Hematopoietic multipotent progenitor cell treated with erythropoietin and hydrocortisone succinate and interleukin-3 and kit ligand, for 8 days (in vitro differentiated cells): ENCODE measurements around the gene UBE2D2.
A peak's percentile ranks its signal among the peaks of the same experiment; 100 is the strongest.
"Not testable (repeated sequence)": the region's sequence is repeated elsewhere in the genome, so short reads cannot be mapped to it uniquely, and the experiment has no call there.

Experiments used
- DNase-seq: peaks from one replicate; pipeline ENCODE4 v3.0.0-alpha.2; 2015

The UBE2D2 gene

DNA sequence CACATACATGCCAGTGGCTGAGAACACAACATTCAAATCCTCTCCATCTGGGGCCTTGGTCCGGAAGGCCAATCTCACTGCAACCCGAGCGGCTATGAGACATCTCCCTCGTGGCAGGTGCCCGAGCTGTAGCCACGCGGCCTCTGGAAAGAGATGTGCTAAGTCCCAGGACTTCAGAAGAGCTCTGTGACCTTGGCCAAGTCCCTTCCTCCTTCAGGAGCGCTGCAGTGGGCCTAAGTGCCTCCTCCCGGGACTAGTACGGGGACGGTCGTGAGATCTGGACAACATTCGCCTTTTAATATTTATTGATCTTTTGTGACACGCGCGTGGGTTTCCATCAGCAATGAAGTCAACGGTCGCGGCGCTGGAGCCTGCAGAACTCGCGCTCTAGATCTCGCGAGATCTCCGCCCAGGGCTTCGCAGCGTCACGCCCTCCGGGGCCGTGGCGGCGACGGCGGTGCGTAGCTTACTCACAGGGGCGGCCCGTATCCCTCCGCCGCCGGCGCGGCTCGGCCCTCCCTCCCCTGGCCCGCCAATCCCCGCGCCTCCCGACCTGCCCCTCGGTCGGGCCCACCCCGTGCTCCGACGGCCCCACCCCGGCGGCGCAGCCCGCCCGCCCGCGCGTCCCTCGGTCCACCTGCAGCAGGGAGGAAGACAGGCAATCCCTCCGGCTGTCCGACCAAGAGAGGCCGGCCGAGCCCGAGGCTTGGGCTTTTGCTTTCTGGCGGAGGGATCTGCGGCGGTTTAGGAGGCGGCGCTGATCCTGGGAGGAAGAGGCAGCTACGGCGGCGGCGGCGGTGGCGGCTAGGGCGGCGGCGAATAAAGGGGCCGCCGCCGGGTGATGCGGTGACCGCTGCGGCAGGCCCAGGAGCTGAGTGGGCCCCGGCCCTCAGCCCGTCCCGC lies at the start of gene UBE2D2:
Gene UBE2D2, plus strand, starts transcription at position 588 of the 903 bp plus-strand sequence. CDS start 453 bp downstream, outside the sequence.
- DNase-seq: peak; percentile 96

DNA sequence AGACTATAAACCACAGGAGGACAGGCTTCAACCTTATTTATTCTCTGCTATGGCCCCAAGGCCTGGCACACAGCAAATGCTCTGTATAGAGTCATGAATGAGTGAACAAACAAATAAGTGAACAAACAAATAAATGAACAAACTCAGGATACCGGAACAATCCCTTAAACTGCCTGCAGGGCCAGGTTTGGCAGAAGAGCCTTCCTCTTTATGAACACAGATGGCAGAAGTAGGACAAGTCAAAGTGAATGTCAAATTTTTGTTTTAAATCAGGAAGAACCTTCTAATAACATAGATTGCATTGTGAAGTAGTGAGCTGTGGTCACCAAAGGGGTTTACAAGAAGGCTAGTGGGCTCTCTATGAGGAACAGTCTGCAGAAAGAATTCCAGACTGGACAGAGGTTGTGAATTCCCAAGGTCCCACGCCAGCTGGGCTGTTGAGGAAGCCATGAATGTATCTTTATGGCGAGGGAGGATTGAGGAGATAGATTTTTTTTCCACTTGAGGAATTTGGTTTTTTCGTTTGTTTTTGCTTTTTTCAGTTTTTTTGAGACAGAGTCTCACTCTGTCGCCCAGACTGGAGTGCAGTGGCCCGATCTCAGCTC lies 48.3 kb upstream of the UBE2D2 start:
- no peak for DNase-seq

DNA sequence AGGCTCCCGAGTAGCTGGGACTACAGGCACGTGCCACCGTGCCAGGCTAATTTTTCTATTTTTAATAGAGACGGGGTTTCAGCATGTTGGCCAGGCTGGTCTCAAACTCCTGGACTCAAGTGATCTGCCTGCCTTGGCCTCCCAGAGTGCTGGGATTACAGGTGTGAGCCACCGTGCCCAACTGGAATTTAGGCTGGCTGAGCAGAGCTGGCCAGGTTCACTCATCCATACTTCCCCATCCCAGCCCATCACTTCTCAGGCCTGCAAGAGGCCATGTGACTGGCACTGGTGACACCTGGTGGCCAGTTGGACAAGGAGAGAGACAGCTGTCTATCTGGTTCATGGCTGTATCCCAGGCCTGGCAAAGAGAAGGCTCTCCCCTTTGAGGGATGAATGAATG lies 47.7 kb upstream of the UBE2D2 start:
- peak; percentile 89 for DNase-seq

DNA sequence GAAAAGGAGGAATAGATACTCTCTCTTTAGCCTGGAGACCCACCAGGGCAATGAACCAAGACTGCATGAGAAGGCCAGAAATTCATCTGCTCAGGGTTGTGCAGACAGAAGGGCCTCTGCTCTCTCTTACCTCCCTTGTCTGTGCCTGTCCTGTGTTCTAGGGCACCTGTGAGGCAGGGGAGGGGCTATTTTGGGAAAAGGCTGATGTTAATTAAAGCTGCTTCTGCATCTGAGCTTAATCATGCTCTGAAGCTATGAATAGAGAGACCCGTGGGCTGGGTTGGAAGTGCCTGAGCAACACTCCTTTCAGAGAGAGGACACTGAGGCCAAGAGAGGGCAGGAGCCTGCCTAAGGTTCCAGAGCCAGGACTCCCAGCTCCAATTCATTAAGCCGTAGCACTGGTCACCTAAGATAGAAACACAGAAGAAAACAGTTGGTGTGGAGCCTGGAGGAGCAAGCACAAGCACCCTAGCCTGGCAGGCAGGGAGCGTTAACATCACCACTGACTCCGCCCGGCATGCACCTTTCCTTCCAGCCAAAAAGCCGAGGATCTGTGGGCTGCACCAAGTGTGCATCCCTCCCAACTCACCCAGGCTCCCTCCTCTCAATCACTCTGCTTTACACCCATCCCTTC lies 47.2 kb upstream of the UBE2D2 start:
- no peak for DNase-seq

DNA sequence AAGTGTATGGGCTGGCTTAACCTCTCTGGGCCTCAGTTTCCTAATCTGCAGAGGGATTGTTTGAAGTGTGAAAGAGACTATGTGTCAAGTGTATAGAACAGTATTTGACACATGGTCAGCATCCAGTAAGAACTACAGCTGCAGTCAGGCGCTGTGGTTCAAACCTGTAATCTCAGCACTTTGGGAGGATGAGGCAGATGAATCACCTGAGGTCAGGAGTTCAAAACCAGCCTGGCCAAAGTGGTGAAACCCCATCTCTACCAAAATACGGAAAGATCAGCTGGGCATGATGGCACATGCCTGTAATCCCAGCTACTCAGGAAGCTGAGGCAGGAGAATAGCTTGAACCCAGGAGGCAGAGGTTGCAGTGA lies 46.7 kb upstream of the UBE2D2 start:
- no peak for DNase-seq

DNA sequence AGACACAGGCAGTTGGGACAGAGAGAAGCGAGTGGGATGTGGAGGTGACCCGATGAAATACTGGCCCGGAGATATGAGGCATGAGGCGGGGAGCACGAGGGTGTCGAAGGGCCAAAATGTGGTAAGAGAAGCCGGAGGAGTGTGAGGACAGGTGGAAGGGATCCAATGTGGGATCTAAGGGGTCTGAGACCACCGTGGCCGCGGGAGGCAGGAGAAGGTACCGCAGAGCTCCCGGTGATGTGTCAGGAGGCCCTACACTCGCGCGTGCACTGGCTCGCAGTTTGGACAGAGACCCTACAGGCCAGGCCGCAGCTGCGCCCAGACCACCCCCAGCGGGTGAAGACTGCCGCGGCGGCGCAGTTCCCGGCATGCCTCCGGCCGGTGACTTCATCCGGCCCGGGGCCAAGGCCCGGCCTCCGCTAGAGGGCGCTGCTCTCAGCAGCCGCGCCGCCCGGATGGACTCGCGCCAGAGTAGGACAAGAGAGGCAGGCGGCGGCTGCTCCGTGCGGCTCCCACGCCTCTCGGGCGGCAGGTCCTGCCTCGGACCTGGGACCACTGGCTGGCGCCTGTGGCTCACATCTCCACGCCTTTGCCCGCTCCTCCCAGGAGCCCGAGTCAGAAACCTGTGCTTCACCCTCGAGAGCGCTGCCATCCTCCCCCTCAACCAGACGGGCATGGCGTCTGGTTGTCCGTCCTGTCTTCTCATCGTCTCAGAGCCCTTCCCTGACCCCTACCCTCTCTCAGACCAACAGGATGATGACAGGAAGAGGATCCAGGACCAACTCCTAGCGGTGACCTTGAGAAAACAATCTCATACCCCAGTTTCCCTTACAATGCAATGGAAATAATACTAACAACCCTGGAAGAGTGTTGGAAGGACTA lies 43.2 kb upstream of the UBE2D2 start:
- DNase-seq: peak; percentile 87

DNA sequence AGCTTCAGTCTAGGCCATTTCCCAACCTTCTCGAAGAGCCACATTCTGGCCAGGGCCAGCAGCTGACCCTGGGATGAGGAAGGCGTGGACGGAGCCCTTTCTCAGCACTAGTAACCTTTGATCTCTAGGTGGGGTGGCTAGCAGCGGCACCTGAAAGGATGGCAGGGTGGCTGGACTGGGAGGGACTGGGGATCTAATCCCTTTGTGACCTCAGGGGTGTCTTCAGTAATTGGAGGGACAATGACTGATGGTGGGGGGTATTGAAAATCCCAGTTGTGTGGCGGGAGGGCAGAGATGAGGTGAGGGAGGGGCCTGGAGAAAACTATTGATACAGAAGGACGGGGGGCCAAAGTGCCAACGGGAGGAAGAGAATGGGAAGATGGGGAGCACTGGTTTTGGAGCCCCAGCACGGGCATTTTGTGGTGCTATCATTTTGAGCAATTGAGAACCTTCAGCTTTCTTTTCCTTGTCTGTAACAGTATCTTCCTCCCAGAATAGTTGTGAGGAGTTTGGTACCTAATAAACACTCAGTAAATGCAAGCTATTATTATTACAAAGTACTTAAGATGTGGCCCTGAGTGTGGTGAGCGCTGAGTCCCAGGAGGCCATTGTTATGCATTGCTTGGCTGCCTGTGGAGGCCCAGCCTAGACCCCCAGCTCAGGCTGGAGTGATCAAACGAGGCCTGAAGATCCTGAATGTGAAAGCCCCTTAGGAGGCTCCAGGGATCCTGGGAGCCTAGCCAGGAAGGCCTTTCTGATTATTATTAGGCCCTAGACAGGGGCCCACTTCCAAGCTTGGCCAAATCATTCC lies 37.3 kb upstream of the UBE2D2 start:
- DNase-seq: no peak

DNA sequence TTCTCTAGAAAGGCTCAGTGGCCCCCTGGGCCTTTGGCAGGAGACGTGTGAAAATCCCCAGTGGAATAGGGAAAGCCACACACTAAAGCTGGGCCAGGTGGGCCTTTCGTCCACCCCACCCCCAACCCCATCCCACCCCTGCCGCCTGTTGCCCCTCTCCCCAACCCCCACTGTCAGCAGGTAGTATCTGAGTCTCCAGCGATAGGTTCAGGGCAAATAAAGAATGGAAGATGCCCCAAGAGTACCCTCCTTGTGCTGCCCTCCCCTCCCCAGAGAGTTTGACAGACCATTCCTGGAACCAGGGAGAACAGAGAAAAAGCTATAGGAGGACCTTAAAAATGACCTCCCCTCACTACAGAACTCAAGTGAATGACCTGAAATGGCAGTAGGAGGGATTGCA lies 36.7 kb upstream of the UBE2D2 start:
- DNase-seq: no peak

DNA sequence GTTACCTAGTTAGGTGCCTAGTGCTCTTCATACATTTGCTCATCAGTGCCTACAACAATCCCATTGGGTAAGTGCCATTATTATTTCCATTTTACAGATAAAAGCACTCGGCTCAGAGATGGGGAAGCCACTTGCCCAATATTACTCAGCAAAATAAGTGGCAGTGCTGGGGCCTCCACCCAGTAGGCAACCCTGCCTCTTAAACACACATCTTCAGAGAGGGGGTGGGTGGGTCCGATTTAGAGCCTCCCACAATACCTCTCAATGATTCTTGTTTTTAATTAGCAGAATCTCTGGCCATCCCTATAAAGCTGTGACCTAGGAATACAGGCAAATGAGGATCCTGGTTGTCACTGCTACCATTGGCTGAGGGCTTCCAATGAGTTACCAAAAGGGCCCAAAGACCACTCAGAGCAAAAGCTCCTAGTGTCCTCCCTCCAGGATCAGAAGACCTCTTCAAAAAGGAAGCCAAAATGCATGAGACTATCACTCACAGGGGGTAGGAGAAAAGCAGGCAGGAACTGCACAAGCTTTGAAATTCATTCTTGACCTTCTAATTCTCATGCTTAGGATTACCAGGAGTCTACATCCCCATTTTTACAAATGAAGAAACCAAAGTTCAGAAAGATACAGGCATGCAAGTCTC lies 36.1 kb upstream of the UBE2D2 start:
- DNase-seq: peak; percentile 70

DNA sequence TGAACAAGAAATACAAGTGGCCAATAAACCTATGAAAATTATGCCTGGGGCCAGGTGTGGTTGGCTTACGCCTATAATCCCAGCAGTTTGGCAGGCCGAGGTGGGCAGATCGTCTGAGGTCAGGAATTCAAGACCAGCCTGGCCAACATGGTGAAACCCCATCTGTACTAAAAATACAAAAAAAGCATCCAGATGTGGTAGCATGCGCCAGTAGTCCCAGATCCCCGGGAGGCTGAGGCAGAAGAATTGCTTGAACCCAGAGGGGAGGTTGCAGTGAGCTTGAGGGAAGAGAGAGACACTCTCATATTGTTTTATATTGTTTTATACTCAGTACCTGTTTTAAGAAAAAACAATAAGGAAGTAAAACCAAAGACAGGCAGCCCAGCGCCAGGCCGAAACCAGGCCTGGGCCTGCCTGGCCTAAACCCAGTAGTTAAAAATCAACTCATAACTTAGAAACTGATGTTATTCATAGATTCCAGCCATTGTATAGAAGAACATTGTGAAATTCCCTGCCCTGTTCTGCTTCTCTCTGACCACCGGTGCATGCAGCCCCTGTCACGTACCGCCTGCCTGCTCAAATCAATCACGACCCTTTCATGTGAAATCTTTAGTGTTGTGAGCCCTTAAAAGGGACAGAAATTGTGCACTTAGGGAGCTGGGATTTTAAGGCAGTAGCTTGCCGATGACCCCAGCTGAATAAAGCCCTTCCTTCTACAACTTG lies 35.4 kb upstream of the UBE2D2 start:
- not testable (repeated sequence) for DNase-seq

DNA sequence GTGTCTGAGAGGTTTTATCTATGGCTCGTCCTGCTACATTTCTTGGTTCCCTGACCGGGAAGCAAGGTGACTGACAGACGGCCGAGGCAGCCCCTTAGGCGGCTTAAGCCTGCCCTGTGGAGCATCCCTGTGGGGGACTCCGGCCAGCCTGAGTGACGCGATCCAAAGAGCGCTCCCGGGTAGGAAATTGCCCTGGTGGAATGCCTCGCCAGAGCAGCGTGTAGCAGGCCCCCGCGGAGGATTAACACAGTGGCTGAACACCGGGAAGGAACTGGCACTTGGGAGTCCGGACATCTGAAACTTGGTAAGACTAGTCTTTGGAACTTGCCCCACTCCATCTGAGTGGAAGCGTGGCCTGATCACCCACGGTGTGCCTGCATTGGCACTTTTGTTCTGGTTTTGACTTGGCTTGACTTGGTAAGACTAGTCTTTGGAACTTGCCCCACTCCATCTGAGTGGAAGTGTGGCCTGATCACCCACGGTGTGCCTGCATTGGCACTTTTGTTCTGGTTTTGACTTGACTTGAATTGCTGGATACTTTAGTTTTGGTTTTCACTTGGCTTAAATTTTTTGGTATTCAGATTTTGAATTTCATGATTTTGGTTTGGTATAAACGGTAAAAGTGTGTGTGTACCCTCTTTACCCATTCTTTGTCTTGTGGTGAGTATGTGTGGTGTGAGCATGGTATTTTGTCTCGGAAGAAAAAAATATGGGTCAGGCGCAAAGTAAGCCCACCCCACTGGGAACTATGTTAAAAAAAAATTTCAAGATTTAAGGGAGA lies 34.6 kb upstream of the UBE2D2 start:
- not testable (repeated sequence) for DNase-seq

DNA sequence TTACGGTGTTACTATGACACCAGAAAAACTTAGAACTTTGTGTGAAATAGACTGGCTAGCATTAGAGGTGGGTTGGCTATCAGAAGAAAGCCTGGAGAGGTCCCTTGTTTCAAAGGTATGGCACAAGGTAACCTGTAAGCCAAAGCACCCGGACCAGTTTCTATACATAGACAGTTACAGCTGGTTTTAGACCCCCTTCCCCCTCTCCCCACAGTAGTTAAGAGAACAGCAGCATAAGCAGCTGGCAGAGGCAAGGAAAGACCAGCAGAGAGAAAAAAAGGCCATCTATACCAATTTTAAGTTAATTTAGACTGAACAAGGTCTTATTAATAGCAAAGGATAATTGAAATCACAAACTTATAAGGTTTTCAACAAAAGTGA lies 34.1 kb upstream of the UBE2D2 start:
- not testable (repeated sequence) for DNase-seq

DNA sequence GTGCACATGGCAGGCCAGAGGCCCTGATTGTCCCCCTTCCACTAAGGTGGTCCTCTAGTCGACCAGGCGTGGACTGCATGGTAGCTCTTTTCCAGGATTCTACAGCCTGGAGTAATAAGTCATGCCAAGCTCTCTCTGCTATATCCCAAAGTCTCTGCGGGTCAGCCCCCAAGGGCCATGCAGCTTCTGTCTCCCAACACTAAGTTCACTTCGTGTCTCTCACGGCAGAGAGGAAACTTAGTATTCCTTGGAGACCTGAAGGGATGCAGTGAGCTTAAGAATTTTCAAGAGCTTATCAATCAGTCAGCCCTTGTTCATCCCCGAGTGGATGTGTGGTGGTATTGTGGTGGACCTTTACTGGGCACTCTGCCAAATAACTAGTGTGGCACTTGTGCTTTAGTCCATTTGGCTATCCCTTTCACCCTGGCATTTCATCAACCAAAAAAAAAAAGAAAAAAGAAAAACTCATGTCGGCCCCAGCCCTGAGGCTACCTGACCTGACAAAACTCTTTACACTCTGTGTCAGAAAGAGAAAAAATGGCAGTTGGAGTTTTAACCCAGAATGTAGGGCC lies 33.2 kb upstream of the UBE2D2 start:
- DNase-seq: peak; percentile 16

DNA sequence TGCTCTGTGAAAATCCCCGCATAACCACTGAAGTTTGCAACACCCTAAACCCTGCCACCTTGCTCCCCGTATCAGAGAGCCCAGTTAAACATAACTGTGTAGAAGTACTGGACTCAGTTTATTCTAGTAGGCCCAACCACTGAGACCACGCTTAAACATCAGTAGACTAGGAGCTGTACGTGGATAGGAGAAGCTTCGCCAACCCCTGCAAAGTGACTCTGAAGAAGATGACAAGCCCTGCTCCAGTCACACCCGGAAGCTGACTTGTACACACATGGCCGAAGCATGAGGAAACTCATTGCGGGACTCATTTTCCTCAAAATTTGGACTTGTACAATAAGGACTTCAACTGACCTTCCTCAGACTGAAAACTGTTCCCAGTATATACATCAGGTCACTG lies 32.4 kb upstream of the UBE2D2 start:
- DNase-seq: not testable (repeated sequence)

DNA sequence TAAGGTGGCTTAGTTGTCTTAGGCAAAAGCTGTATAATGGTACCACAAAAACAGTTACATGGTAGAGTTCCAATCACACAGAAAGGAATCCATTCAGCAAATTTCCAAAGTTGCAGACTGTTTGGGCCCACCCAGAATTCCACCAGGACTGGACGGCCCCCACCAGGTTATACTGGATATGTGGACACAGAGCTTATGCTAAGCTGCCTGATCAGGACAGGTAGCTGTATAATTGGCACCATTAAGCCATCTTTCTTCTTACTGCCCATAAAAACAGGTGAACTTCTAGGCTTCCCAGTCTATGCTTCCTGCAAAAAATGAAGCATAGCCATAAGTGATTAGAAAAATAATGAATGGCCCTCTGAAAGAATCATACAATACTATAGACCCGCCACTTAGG lies 31.1 kb upstream of the UBE2D2 start:
- not testable (repeated sequence) for DNase-seq

DNA sequence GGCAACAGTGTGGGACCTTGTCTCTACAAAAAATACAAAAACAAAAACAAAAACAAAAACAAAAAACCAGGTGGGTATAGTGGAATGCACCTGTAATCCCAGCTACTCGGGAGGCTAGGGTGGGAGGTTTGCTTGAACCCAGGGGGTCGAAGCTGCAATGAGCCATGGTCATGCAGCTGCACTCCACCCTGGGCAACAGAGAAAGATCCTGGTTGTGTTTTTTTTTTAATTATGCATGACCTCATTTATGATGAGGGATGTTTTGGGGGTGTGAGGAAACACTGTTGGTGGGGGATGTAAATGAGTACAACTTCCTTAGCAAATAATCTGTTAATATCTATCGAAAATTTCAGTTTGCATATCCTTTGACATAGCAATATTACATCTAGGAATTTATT lies 29.4 kb upstream of the UBE2D2 start:
- DNase-seq: no peak

DNA sequence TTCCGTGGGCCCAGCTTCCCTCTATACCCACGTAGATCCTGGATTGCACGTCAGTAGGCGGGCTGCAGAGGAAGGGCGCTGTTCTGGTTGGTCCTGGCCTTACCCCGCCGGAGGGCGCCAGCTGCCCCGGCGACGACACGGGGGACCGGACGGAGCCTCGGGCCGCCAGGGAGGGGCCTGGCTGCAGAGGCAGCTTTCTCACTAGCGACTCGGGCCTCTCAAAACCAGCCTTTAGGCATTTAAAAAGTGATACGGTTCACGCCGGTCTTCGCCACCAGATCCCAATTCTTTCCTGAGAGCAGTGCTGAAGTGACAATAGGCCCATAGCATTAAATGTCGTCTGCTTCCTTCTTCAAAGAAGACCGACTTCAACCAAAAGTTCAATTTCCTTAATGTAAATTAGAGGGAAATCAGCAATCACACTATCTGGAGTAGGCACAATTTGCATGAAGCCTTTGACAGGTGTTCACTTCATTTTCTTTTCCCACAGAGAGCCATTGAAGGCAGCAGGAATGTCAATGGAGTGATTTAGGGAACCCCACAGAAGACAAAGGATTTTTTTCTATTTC lies 17.6 kb upstream of the UBE2D2 start:
- DNase-seq: peak; percentile 62

DNA sequence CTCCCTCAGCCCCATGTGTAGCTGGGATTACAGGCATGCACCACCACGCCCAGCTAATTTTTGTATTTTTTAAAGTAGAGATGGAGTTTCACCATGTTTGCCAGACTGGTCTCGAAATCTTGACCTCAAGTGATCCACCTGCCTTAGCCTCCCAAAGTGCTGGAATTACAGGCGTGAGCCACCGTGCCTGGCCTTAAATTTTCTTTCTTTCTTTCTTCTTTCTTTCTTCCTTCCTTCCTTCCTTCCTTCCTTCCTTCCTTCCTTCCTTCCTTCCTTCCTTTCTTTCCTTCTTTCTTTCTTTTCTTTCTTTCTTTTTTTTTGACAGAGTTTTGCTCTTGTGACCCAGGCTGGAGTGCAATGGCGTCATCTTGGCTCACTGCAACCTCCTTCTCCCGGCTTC lies 14.5 kb upstream of the UBE2D2 start:
- DNase-seq: not testable (repeated sequence)
